Stimulated activated CD8-positive, alpha-beta memory T cell treated with anti-CD3 and anti-CD28 coated beads, Interleukin-15, amount 100 ng/mL, for 1 hour (primary cell): ENCODE data around the gene PTPRD.

ENCODE experiments used
- DNase-seq: peaks from one replicate; pipeline ENCODE4 v3.0.0-alpha.2; 2020; ENCODE audit warnings: low read depth

The PTPRD gene

GRCh38 chr9:9753266-9753665 lies 859.5 kb downstream of the PTPRD start:
- DNase-seq = no peak

GRCh38 chr9:9752722-9753121 lies 860.1 kb downstream of the PTPRD start:
- DNase-seq = no peak

- DNase-seq = no peak
Observed at GRCh38 chr9:9751996-9752395, 860.8 kb downstream of the PTPRD start.

- no peak for DNase-seq
Observed at GRCh38 chr9:9750719-9751118, 862.1 kb downstream of the PTPRD start.

- DNase-seq = no peak
Observed at GRCh38 chr9:9749591-9749990, 863.2 kb downstream of the PTPRD start.

- no peak for DNase-seq
Observed at GRCh38 chr9:9747787-9748186, 865.0 kb downstream of the PTPRD start.

GRCh38 chr9:9746826-9747225 lies 866.0 kb downstream of the PTPRD start:
- no peak for DNase-seq

GRCh38 chr9:9743822-9744221 lies 869.0 kb downstream of the PTPRD start:
- no peak for DNase-seq

GRCh38 chr9:9730174-9730573 lies 882.6 kb downstream of the PTPRD start:
- DNase-seq = no peak

GRCh38 chr9:9729082-9729481 lies 883.7 kb downstream of the PTPRD start:
- no peak for DNase-seq

- DNase-seq = no peak
Observed at GRCh38 chr9:9719373-9720112, 893.3 kb downstream of the PTPRD start.

GRCh38 chr9:9718691-9719090 lies 894.1 kb downstream of the PTPRD start:
- no peak for DNase-seq

- no peak for DNase-seq
Observed at GRCh38 chr9:9679433-9679832, 933.4 kb downstream of the PTPRD start.

GRCh38 chr9:9674461-9674860 lies 938.3 kb downstream of the PTPRD start:
- DNase-seq = no peak

- no peak for DNase-seq
Observed at GRCh38 chr9:9670454-9670853, 942.3 kb downstream of the PTPRD start.

GRCh38 chr9:9645006-9645405 lies 967.8 kb downstream of the PTPRD start:
- no peak for DNase-seq

- no peak for DNase-seq
Observed at GRCh38 chr9:9631284-9631683, 981.5 kb downstream of the PTPRD start.

- DNase-seq = no peak
Observed at GRCh38 chr9:9625248-9625647, 987.6 kb downstream of the PTPRD start.

GRCh38 chr9:9623506-9623905 lies 989.3 kb downstream of the PTPRD start:
- DNase-seq = no peak

GRCh38 chr9:9621355-9621940 lies 991.4 kb downstream of the PTPRD start:
- no peak for DNase-seq

- no peak for DNase-seq
Observed at GRCh38 chr9:9620736-9621135, 992.1 kb downstream of the PTPRD start.

- no peak for DNase-seq
Observed at GRCh38 chr9:9615086-9615485, 997.7 kb downstream of the PTPRD start.

GRCh38 chr9:9614607-9615006 lies 998.2 kb downstream of the PTPRD start:
- no peak for DNase-seq

- no peak for DNase-seq
Observed at GRCh38 chr9:9612755-9613154, 1000.0 kb downstream of the PTPRD start.
